GM19455 (cell line): ENCODE data around the gene XPR1.

ENCODE experiments used
- ATAC-seq: cut with Tn5 transposase; IDR thresholded peaks from one replicate; pipeline ENCODE4 v1.9.1; 2021; ENCODE audit not compliant: unreplicated experiment

The XPR1 gene

GRCh38 chr1:180925471-180926051 is 293.7 kb downstream of the XPR1 start:
- no peak for ATAC-seq

- no peak for ATAC-seq
Observed at GRCh38 chr1:180926164-180926981, 294.6 kb downstream of the XPR1 start.

DNA sequence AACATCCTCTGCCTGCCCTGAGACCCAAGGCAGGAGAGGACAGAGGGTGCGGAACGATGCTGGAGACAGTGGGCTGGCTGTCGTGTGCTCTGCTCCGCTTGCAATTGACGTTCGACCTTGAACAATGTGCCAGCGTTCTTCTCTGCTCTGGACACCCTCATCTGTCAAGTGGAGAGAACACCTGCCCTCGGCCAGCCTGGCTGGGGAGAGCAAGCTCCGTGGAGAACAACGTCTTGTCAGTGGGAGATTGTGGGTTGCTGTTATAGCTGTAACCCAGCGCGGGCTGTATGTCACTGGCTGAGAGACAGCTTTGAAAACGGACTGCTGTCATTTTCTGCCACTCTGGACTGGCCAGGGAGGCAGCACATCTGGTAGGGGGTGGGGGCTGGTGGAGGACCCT is 295.5 kb downstream of the XPR1 start:
- no peak for ATAC-seq

- ATAC-seq: no peak
Observed at GRCh38 chr1:180927841-180928240, 296.0 kb downstream of the XPR1 start.

GRCh38 chr1:180928331-180929230 is 296.8 kb downstream of the XPR1 start:
- no peak for ATAC-seq

- ATAC-seq: no peak
Observed at GRCh38 chr1:180929389-180929788, 297.6 kb downstream of the XPR1 start.

GRCh38 chr1:180930687-180931086 is 298.9 kb downstream of the XPR1 start:
- no peak for ATAC-seq

GRCh38 chr1:180931529-180931928 is 299.7 kb downstream of the XPR1 start:
- no peak for ATAC-seq

GRCh38 chr1:180932378-180932777 is 300.6 kb downstream of the XPR1 start:
- no peak for ATAC-seq

- no peak for ATAC-seq
Observed at GRCh38 chr1:180933141-180933540, 301.3 kb downstream of the XPR1 start.

DNA sequence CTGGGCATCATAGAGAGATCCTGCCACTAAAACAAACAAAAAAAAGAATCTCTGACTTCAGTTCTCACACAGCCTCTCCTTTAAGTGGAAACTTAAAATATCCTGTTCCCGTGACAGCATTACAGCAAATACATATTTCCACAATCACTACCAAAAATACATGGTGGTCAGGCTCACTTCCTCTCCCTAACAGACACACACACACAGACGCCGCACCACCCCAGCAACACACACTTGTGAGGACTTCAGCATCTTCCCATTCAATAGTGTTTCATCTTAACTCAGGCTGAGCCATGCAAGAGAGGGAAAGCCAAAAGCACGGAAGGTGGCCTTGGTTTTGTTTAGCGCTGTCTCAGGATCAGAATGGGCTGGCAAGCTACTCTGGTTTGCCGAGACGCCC is 302.7 kb downstream of the XPR1 start:
- no peak for ATAC-seq

- ATAC-seq: no peak
Observed at GRCh38 chr1:180935326-180936109, 303.7 kb downstream of the XPR1 start.

- ATAC-seq: no peak
Observed at GRCh38 chr1:180936110-180937011, 304.5 kb downstream of the XPR1 start.

- no peak for ATAC-seq
Observed at GRCh38 chr1:180937012-180937372, 305.2 kb downstream of the XPR1 start.

- no peak for ATAC-seq
Observed at GRCh38 chr1:180937624-180938225, 305.9 kb downstream of the XPR1 start.

GRCh38 chr1:180939073-180939710 is 307.4 kb downstream of the XPR1 start:
- ATAC-seq: no peak

DNA sequence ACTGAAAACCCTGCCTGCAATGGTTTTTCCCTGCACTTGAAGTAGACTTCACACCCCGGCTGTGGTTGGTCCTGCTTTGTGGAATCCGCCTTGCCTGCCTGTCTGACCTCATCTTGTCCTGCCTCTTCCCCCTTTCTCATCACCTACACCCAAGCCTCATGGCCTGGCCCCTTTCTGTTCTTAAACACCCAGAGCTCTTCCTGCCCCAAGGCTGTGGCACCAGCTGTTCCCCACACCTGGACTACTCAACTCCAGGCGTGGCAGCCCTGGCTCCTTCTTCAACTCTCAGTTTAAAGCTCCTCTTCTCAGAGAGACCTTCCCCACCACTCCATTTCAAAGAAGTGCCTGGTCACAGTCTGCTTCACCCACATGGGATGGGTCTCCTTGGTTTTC is 307.9 kb downstream of the XPR1 start:
- no peak for ATAC-seq
